Stimulated activated CD8-positive, alpha-beta memory T cell treated with anti-CD3 and anti-CD28 coated beads, Interleukin-12 subunit alpha, Interleukin-12 subunit beta, amount 100 ng/mL, for 1 hour (primary cell): Measurements from ENCODE around the gene AMIGO3.

Experiments used
- DNase-seq: peaks from one replicate; pipeline ENCODE4 v3.0.0-alpha.2; 2020; ENCODE audit warnings: low read depth

The AMIGO3 gene

GRCh38 chr3:49667701-49668413, 51.6 kb downstream of the AMIGO3 start:
- DNase-seq = no peak
